Measurements from ENCODE around the gene CRYGD.
"Not testable (repeated sequence)": the region's sequence is repeated elsewhere in the genome, so short reads cannot be mapped to it uniquely, and the experiment has no call there.

The CRYGD gene

GRCh38 chr2:208128136-208128535, 3.8 kb upstream of the CRYGD start:
- no peak for TF ChIP-seq CTCF (IDR thresholded peaks at IDR 0.05)
- TF ChIP-seq ZFX (IDR thresholded peaks at IDR 0.05; ENCODE audit: borderline replicate concordance) = no peak

GRCh38 chr2:208127090-208127489, 2.8 kb upstream of the CRYGD start:
- no peak overlapping the region for H3K27ac ChIP-seq
- TF ChIP-seq CTCF (IDR thresholded peaks at IDR 0.05) = no peak
- no peak for TF ChIP-seq ZFX (IDR thresholded peaks at IDR 0.05; ENCODE audit: borderline replicate concordance)

More at GRCh38 chr2:208128136-208128535, 3.8 kb upstream of the CRYGD start:
- H3K27ac ChIP-seq = no peak overlapping the region

GRCh38 chr2:208125251-208125650, 927 bp upstream of the CRYGD start:
- no peak overlapping the region for H3K27ac ChIP-seq
- TF ChIP-seq CTCF (IDR thresholded peaks at IDR 0.05) (no peak), ZFX (IDR thresholded peaks at IDR 0.05; ENCODE audit: borderline replicate concordance) (no peak)

- no peak overlapping the region for H3K27ac ChIP-seq
- no peak for TF ChIP-seq ZFX (IDR thresholded peaks at IDR 0.05; ENCODE audit: borderline replicate concordance)
- TF ChIP-seq CTCF (IDR thresholded peaks at IDR 0.05) = no peak
Observed at GRCh38 chr2:208122248-208122647, 2.1 kb downstream of the CRYGD start.

GRCh38 chr2:208118918-208119317, 5.4 kb downstream of the CRYGD start:
- H3K27ac ChIP-seq = no peak overlapping the region
- TF ChIP-seq CTCF (IDR thresholded peaks at IDR 0.05) (no peak), ZFX (IDR thresholded peaks at IDR 0.05; ENCODE audit: borderline replicate concordance) (no peak)

- not testable (repeated sequence) for H3K27ac ChIP-seq
Observed at GRCh38 chr2:208117390-208117789, 6.9 kb downstream of the CRYGD start.

GRCh38 chr2:208112969-208113368, 11.4 kb downstream of the CRYGD start:
- TF ChIP-seq CTCF (IDR thresholded peaks at IDR 0.05) (no peak), ZFX (IDR thresholded peaks at IDR 0.05; ENCODE audit: borderline replicate concordance) (no peak)
- peak overlapping the region; percentile 56 for H3K27ac ChIP-seq

GRCh38 chr2:208112273-208112745, 12.0 kb downstream of the CRYGD start:
- H3K27ac ChIP-seq = peak overlapping the region; percentile 56

Data from 22Rv1 (cell line).